HCT116 (cell line): ENCODE data around the gene UBE2J2. TPM values are rescaled to one million over a fixed set of nuclear protein-coding genes. Genes with fewer than 3 reads are reported as not detected.

Experiments used
- ATAC-seq: fragments of 200-7000 bp; cut with Tn5 transposase; 2 replicates; pipeline ENCODE4 v1.9.1; 2020; ENCODE audit warnings: mild to moderate bottlenecking, moderate library complexity
- BruUV-seq: library from RNA; stranded (reverse); fragments of 400-500 nt; replicated peaks from 2 replicates; lab custom pipeline; 2021; lab: Mats Ljungman, UMichigan
- CTCF ChIA-PET: fragments of 300-600 bp; sonication (Branson Sonifier 250); formaldehyde crosslinking; loops from one replicate; lab custom pipeline; 2021; ENCODE audit warnings: antibody characterized with exemption; lab: Charles Lee
- POLR2A ChIA-PET: fragments of 300-600, 350-600 bp; sonication (Branson Sonifier 250); formaldehyde crosslinking; loops from one replicate; lab custom pipeline; 2021; ENCODE audit warnings: antibody characterized with exemption; lab: Charles Lee
- RAD21 ChIA-PET, 2 experiments: fragments of 300-600 bp; sonication (Branson Sonifier 250); formaldehyde crosslinking; loops; one replicate each; lab custom pipeline; 2023; ENCODE audit warnings: low total read pairs in 2 of 2; ENCODE audit not compliant: uncharacterized antibody in 2 of 2, unreplicated experiment in 2 of 2, low non-redundant PET in 1 of 2; lab: Charles Lee
- DNase-seq: peaks from one replicate; pipeline ENCODE4 v3.0.0-alpha.2; 2010; ENCODE audit warnings: low read depth, low spot score
- H2AFZ ChIP-seq: fragments of 200-600 bp; shearing (Covaris generic), sonication (generic); 2 replicates; pipeline ENCODE4 v1.6.1; 2017; ENCODE audit warnings: low read depth, mixed run types, mixed read lengths, antibody characterized with exemption, low read length; ENCODE audit not compliant: poor library complexity, severe bottlenecking
- H3K27ac ChIP-seq: 2 replicates; pipeline ENCODE4 v1.5.1; 2012; ENCODE audit warnings: low read depth, low read length
- H3K27me3 ChIP-seq: fragments of 200-600 bp; sonication (generic); 2 replicates; pipeline ENCODE4 v1.6.1; 2016; ENCODE audit warnings: mixed run types, low read length, mixed read lengths; ENCODE audit not compliant: insufficient read depth
- H3K36me3 ChIP-seq, 2 experiments: fragments of 200-500 bp in 1 of 2; fragments of 200-600 bp in 1 of 2; sonication (Bioruptor generic) in 1 of 2; sonication (generic) in 1 of 2; 2 replicates each; pipeline versions ENCODE4 v1.5.1 to v1.6.1; 2014 to 2016; ENCODE audit warnings: low read length in 2 of 2, inconsistent platforms in 1 of 2, mixed read lengths in 1 of 2, mixed run types in 1 of 2; ENCODE audit not compliant: insufficient read depth in 2 of 2, control insufficient read depth in 1 of 2
- H3K4me1 ChIP-seq, 2 experiments: fragments of 200-600 bp in 1 of 2; sonication (generic) in 1 of 2; 2 replicates each; pipeline versions ENCODE4 v1.5.1 to v1.6.1; 2012 to 2017; ENCODE audit warnings: low read length in 2 of 2, inconsistent platforms in 1 of 2, mild to moderate bottlenecking in 1 of 2, mixed read lengths in 1 of 2, mixed run types in 1 of 2, moderate library complexity in 1 of 2; ENCODE audit not compliant: insufficient read depth in 2 of 2, control insufficient read depth in 1 of 2
- H3K4me2 ChIP-seq: fragments of 200-600 bp; sonication (generic); 2 replicates; pipeline ENCODE4 v1.6.1; 2017; ENCODE audit warnings: mixed run types, low read length, mixed read lengths
- H3K4me3 ChIP-seq, 2 experiments: fragments of 200-600 bp in 1 of 2; sonication (generic) in 1 of 2; replicated peaks in 1 of 2; 2 replicates each; pipeline ENCODE4 v1.5.1; 2011 to 2016; ENCODE audit warnings: low read length in 2 of 2, control low read depth in 1 of 2, low read depth in 1 of 2, mild to moderate bottlenecking in 1 of 2, mixed read lengths in 1 of 2, mixed run types in 1 of 2
- H3K79me2 ChIP-seq: fragments of 200-600 bp; sonication (generic); 2 replicates; pipeline ENCODE4 v1.6.1; 2017; ENCODE audit warnings: mild to moderate bottlenecking, mixed run types, low read length, moderate library complexity, mixed read lengths; ENCODE audit not compliant: insufficient read depth
- H3K9ac ChIP-seq: fragments of 200-600 bp; sonication (generic); 2 replicates; pipeline ENCODE4 v1.6.1; 2016; ENCODE audit warnings: low read length, mixed read lengths
- H3K9me2 ChIP-seq: fragments of 200-600 bp; sonication (generic), shearing (Covaris generic); 2 replicates; pipeline ENCODE4 v1.6.1; 2017; ENCODE audit warnings: mixed run types, mild to moderate bottlenecking, moderate library complexity; ENCODE audit not compliant: insufficient read depth
- H3K9me3 ChIP-seq, 2 experiments: fragments of 200-500 bp in 1 of 2; fragments of 200-600 bp in 1 of 2; sonication (Bioruptor generic) in 1 of 2; sonication (generic) in 1 of 2; 2 replicates each; pipeline ENCODE4 v1.6.1; 2014 to 2017; ENCODE audit warnings: low read length in 2 of 2, mixed read lengths in 2 of 2, inconsistent platforms in 1 of 2, low read depth in 1 of 2, mild to moderate bottlenecking in 1 of 2, mixed run types in 1 of 2, moderate library complexity in 1 of 2; ENCODE audit not compliant: control insufficient read depth in 1 of 2, insufficient read depth in 1 of 2
- H4K20me1 ChIP-seq: fragments of 200-600 bp; sonication (generic), shearing (Covaris generic); 2 replicates; pipeline ENCODE4 v1.6.1; 2017; ENCODE audit warnings: mixed run types, mild to moderate bottlenecking, moderate library complexity; ENCODE audit not compliant: insufficient read depth
- CTCF ChIP-seq, 3 experiments: fragments of 200-600 bp in 1 of 3; sonication (generic) in 1 of 3; IDR thresholded peaks in 2 of 3; conservative IDR thresholded peaks in 1 of 3; 2 replicates each; pipeline ENCODE4 v1.5.1; 2012 to 2017; ENCODE audit warnings: low read depth in 2 of 3, low read length in 2 of 3, antibody characterized with exemption in 1 of 3, borderline replicate concordance in 1 of 3, control low read depth in 1 of 3, mild to moderate bottlenecking in 1 of 3, mixed read lengths in 1 of 3, mixed run types in 1 of 3, moderate library complexity in 1 of 3; ENCODE audit not compliant: insufficient read depth in 1 of 3
- EGR1 ChIP-seq: IDR thresholded peaks from 2 replicates; pipeline ENCODE4 v1.6.1; 2012; ENCODE audit warnings: low read depth
- ELF1 ChIP-seq: IDR thresholded peaks from 2 replicates; pipeline ENCODE4 v1.6.1; 2012; ENCODE audit warnings: low read depth, borderline replicate concordance
- JUND ChIP-seq: IDR thresholded peaks from 2 replicates; pipeline ENCODE4 v1.6.1; 2012
- MAX ChIP-seq: IDR thresholded peaks from 2 replicates; pipeline ENCODE4 v1.6.1; 2012
- POLR2A ChIP-seq: IDR thresholded peaks from 2 replicates; pipeline ENCODE4 v1.7.0; 2011; ENCODE audit warnings: borderline replicate concordance; ENCODE audit not compliant: insufficient read depth, insufficient read length; ENCODE audit errors: extremely low read depth
- POLR2AphosphoS5 ChIP-seq: IDR thresholded peaks from 2 replicates; pipeline ENCODE4 v1.6.1; 2011; ENCODE audit warnings: mild to moderate bottlenecking, low read depth, low read length, moderate library complexity
- SIN3A ChIP-seq: IDR thresholded peaks from 2 replicates; pipeline ENCODE4 v1.6.1; 2012; ENCODE audit warnings: low read depth
- SP1 ChIP-seq: IDR thresholded peaks from 2 replicates; pipeline ENCODE4 v1.6.1; 2012; ENCODE audit warnings: low read depth
- intact Hi-C: fragments of 100-400 bp; cut with micrococcal nuclease; formaldehyde crosslinking; loops from 2 replicates; pipeline ENCODE4 v1.10.0; 2022
- total RNA-seq: library from RNA; stranded (reverse); gene quantifications from one replicate; pipeline ENCODE4 v1.2.1, GENCODE V29; 2021; ENCODE audit not compliant: unreplicated experiment

Gene UBE2J2
- total RNA-seq, 1 experiment from 2014 or later: 67.7 TPM

GRCh38 chr1:1273209-1273511, 494 bp downstream of the UBE2J2 start (continued):
- no peak for TF ChIP-seq CTCF (IDR thresholded peaks at IDR 0.05 in 2 of 3, conservative IDR thresholded peaks at IDR 0.05 in 1 of 3; ENCODE audit: borderline replicate concordance in 1 of 3, insufficient read depth in 1 of 3, low read depth in 2 of 3, low read length in 2 of 3)
- TF ChIP-seq, all 23 proteins: peak for 0

- H3K4me3 ChIP-seq: peak overlapping the region; percentile 87 to 95
- intact Hi-C loops: no loop called here
- TF ChIP-seq MAX (peak; percentile 46; the same call in 1 of the 2 replicates), SIN3A (0 out of 2 replicates have a peak, but pooled peaks have one; percentile 51), EGR1 (no peak), JUND (no peak), POLR2A (no peak), POLR2AphosphoS5 (peak; percentile 40; the same call in 1 of the 2 replicates), SP1 (peak; percentile 87), ELF1 (no peak)
- ChIA-PET POLR2A (no interaction called here), RAD21 (no interaction called here), CTCF (no interaction called here)
- H3K27ac ChIP-seq: peak overlapping the region; percentile 94
- peaks cover 0 to 4% of the 10 kb centered on the region in 2 experiments; a peak in 1 of 4 replicates for H3K36me3 ChIP-seq
- BruUV-seq: TSS peak; percentile 46
- no peaks in the 10 kb centered on the region for H3K9me2 ChIP-seq
- no peaks in the 10 kb centered on the region for H3K27me3 ChIP-seq
- no peak overlapping the region for H2AFZ ChIP-seq
- H4K20me1 ChIP-seq: no peaks in the 10 kb centered on the region
- peaks cover 53% of the 10 kb centered on the region for H3K79me2 ChIP-seq
- H3K9me3 ChIP-seq: no peaks in the 10 kb centered on the region
- ATAC-seq (peak; percentile 38), DNase-seq (no peak)
- peak overlapping the region; percentile 95 for H3K9ac ChIP-seq
- peak overlapping the region; percentile 93 for H3K4me2 ChIP-seq
- peaks cover 15 to 34% of the 10 kb centered on the region in 2 experiments; a peak in 3 of 4 replicates for H3K4me1 ChIP-seq
Observed at GRCh38 chr1:1272341-1273208, 1.1 kb downstream of the UBE2J2 start.
